Caco-2 (cell line): ENCODE data around the gene SUPT3H. TPM values are rescaled to one million over a fixed set of nuclear protein-coding genes. Genes with fewer than 3 reads are reported as not detected.

ENCODE experiments used
- BruUV-seq: library from RNA; stranded (reverse); fragments of 400-500 nt; replicated peaks from 2 replicates; lab custom pipeline; 2021; lab: Mats Ljungman, UMichigan
- CTCF ChIA-PET: fragments of 300-600 bp; sonication (Branson Sonifier 250); formaldehyde crosslinking; loops from one replicate; lab custom pipeline; 2022; ENCODE audit warnings: antibody characterized with exemption; lab: Charles Lee
- POLR2A ChIA-PET: fragments of 300-600 bp; sonication (Branson Sonifier 250); formaldehyde crosslinking; loops from one replicate; lab custom pipeline; 2022; ENCODE audit warnings: antibody characterized with exemption; lab: Charles Lee
- DNase-seq, 2 experiments: peaks; one replicate each; pipeline versions ENCODE4 v3.0.0 to v3.0.0-alpha.2; 2020 to 2022
- H3K27me3 ChIP-seq: replicated peaks from 2 replicates; pipeline ENCODE4 v1.6.0; 2011; ENCODE audit warnings: low read length; ENCODE audit not compliant: control insufficient read depth, insufficient read depth
- H3K36me3 ChIP-seq: 2 replicates; pipeline ENCODE4 v1.5.1; 2011; ENCODE audit warnings: low read length; ENCODE audit not compliant: control insufficient read depth, insufficient read depth
- H3K4me1 ChIP-seq: fragments of 250-450 bp; sonication (Bioruptor Pico); 2 replicates; pipeline ENCODE4 v1.5.1; 2020; ENCODE audit warnings: mild to moderate bottlenecking
- H3K4me3 ChIP-seq: 2 replicates; pipeline ENCODE4 v1.5.1; 2011; ENCODE audit warnings: low read depth, mild to moderate bottlenecking, control low read depth, low read length
- H3K9me3 ChIP-seq: fragments of 250-450 bp; sonication (Bioruptor Pico); 2 replicates; pipeline ENCODE4 v1.5.1; 2020; ENCODE audit warnings: mild to moderate bottlenecking, moderate library complexity
- H3K27ac Mint-ChIP-seq: one replicate; pipeline ENCODE4 v1.8.0; 2022; ENCODE audit warnings: mixed read lengths; ENCODE audit not compliant: unreplicated experiment
- H3K27me3 Mint-ChIP-seq: one replicate; pipeline ENCODE4 v1.8.0; 2022; ENCODE audit warnings: mixed read lengths; ENCODE audit not compliant: insufficient read depth, unreplicated experiment
- H3K36me3 Mint-ChIP-seq: one replicate; pipeline ENCODE4 v1.8.0; 2022; ENCODE audit warnings: mild to moderate bottlenecking, mixed read lengths; ENCODE audit not compliant: insufficient read depth, unreplicated experiment
- H3K4me1 Mint-ChIP-seq: one replicate; pipeline ENCODE4 v1.8.0; 2022; ENCODE audit warnings: low read depth, mixed read lengths; ENCODE audit not compliant: unreplicated experiment
- H3K4me3 Mint-ChIP-seq: one replicate; pipeline ENCODE4 v1.8.0; 2022; ENCODE audit warnings: mild to moderate bottlenecking, moderate library complexity, mixed read lengths; ENCODE audit not compliant: unreplicated experiment
- H3K9me3 Mint-ChIP-seq: one replicate; pipeline ENCODE4 v1.8.0; 2022; ENCODE audit warnings: mixed read lengths; ENCODE audit not compliant: unreplicated experiment
- CTCF ChIP-seq, 2 experiments: fragments of 200-600 bp in 1 of 2; IDR thresholded peaks; 1 replicate in 1 of 2; 2 replicates in 1 of 2; pipeline versions ENCODE4 v1.5.1 to v1.8.0; 2011 to 2022; ENCODE audit warnings: antibody characterized with exemption in 1 of 2, control low read depth in 1 of 2, inconsistent platforms in 1 of 2, low read depth in 1 of 2, low read length in 1 of 2, mild to moderate bottlenecking in 1 of 2, moderate library complexity in 1 of 2; ENCODE audit not compliant: insufficient read depth in 1 of 2, severe bottlenecking in 1 of 2, unreplicated experiment in 1 of 2
- intact Hi-C: fragments of 100-400 bp; cut with micrococcal nuclease; formaldehyde crosslinking; loops from one replicate; pipeline ENCODE4 v1.10.0; 2022; ENCODE audit not compliant: unreplicated experiment
- total RNA-seq: library from RNA; stranded (reverse); gene quantifications from 2 replicates; pipeline ENCODE4 v1.2.3, GENCODE V29; 2022

Gene SUPT3H
- total RNA-seq, 1 experiment from 2014 or later, result 13.2 TPM

- H3K36me3 Mint-ChIP-seq, result no peaks in the 10 kb centered on the region
- intact Hi-C loops, result no loop called here
- ChIA-PET CTCF (no interaction called here), POLR2A (no interaction called here)
- TF ChIP-seq CTCF (IDR thresholded peaks at IDR 0.05; ENCODE audit: insufficient read depth in 1 of 2, low read depth in 1 of 2, low read length in 1 of 2, severe bottlenecking in 1 of 2, unreplicated experiment in 1 of 2), result no peak
- no peak for DNase-seq
- H3K27ac Mint-ChIP-seq, result no peak overlapping the region
- Histone ChIP-seq H3K4me1 (no peaks in the 10 kb centered on the region), H3K36me3 (no peaks in the 10 kb centered on the region), H3K4me3 (no peak overlapping the region), H3K9me3 (no peaks in the 10 kb centered on the region), H3K27me3 (no peaks in the 10 kb centered on the region)
- H3K9me3 Mint-ChIP-seq, result peaks cover 17% of the 10 kb centered on the region
- H3K4me3 Mint-ChIP-seq, result no peak overlapping the region
- no TSS peak for BruUV-seq
- no peaks in the 10 kb centered on the region for H3K4me1 Mint-ChIP-seq
- no peaks in the 10 kb centered on the region for H3K27me3 Mint-ChIP-seq
Measured at GRCh38 chr6:45075246-45075645, 302.5 kb downstream of the SUPT3H start.

- Mint-ChIP-seq H3K4me1 (no peaks in the 10 kb centered on the region), H3K27me3 (no peaks in the 10 kb centered on the region), H3K27ac (no peak overlapping the region), H3K36me3 (no peaks in the 10 kb centered on the region), H3K9me3 (peaks cover 18% of the 10 kb centered on the region), H3K4me3 (no peak overlapping the region)
- POLR2A ChIA-PET, result no interaction called here
- Histone ChIP-seq H3K27me3 (no peaks in the 10 kb centered on the region), H3K9me3 (no peaks in the 10 kb centered on the region), H3K4me1 (no peaks in the 10 kb centered on the region), H3K4me3 (no peak overlapping the region), H3K36me3 (no peaks in the 10 kb centered on the region)
- BruUV-seq, result no TSS peak
- no peak for DNase-seq
- CTCF ChIA-PET, result no interaction called here
- TF ChIP-seq CTCF (IDR thresholded peaks at IDR 0.05; ENCODE audit: insufficient read depth in 1 of 2, low read depth in 1 of 2, low read length in 1 of 2, severe bottlenecking in 1 of 2, unreplicated experiment in 1 of 2), result no peak
- intact Hi-C loops, result no loop called here
Measured at GRCh38 chr6:45074439-45074838, 303.3 kb downstream of the SUPT3H start.

- Mint-ChIP-seq H3K4me1 (peaks cover 6% of the 10 kb centered on the region), H3K27me3 (no peaks in the 10 kb centered on the region), H3K4me3 (no peak overlapping the region), H3K9me3 (peaks cover 20% of the 10 kb centered on the region), H3K27ac (no peak overlapping the region), H3K36me3 (no peaks in the 10 kb centered on the region)
- Histone ChIP-seq H3K4me1 (no peaks in the 10 kb centered on the region), H3K9me3 (no peaks in the 10 kb centered on the region), H3K4me3 (no peak overlapping the region), H3K27me3 (no peaks in the 10 kb centered on the region), H3K36me3 (no peaks in the 10 kb centered on the region)
- no peak for DNase-seq
- CTCF ChIA-PET, result no interaction called here
- TF ChIP-seq CTCF (IDR thresholded peaks at IDR 0.05; ENCODE audit: insufficient read depth in 1 of 2, low read depth in 1 of 2, low read length in 1 of 2, severe bottlenecking in 1 of 2, unreplicated experiment in 1 of 2), result no peak
- intact Hi-C loops, result no loop called here
- BruUV-seq, result no TSS peak
- POLR2A ChIA-PET, result no interaction called here
Measured at GRCh38 chr6:45073771-45074170, 304.0 kb downstream of the SUPT3H start.
